ACHN (cell line): Measurements from ENCODE around the gene STARD13.
A peak's percentile ranks its signal among the peaks of the same experiment; 100 is the strongest.

Source experiments
- DNase-seq: peaks from one replicate; pipeline ENCODE4 v3.0.0-alpha.2; 2015
- in situ Hi-C: cut with HindIII; loops from 2 replicates; pipeline ENCODE4 v1.10.0; 2017; ENCODE audit warnings: low sequenced_read_pairs, low pct_ligation_motif_present, low pct_unique_long_range_greater_than_20kb

The STARD13 gene

GRCh38 chr13:33139780-33140535 is 145.6 kb downstream of the STARD13 start:
- in situ Hi-C loops: no loop called here
- DNase-seq: no peak

- no peak for DNase-seq
- in situ Hi-C loops: no loop called here
These were observed 146.4 kb downstream of the STARD13 start for GRCh38 chr13:33139184-33139583.

DNA sequence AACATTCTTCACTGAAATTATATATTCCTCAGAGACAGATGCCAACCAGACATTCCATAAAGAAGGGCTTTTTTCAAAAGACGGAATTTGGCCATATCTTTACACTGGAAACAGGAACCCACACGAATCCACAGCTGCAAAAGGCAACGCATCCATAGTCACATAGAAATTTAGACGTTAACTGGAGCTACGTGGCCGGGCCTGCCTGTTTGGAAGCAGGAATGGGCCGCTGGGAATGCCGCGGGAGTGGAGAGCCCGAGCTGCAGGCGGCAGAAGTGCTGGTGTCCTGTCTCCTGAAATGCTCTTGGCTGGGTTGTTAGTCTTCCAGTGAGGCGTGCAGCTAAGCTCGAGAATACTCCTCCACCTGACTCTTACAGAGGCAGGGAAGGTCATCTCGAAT is 147.1 kb downstream of the STARD13 start:
- in situ Hi-C loops: no loop called here
- DNase-seq: no peak

DNA sequence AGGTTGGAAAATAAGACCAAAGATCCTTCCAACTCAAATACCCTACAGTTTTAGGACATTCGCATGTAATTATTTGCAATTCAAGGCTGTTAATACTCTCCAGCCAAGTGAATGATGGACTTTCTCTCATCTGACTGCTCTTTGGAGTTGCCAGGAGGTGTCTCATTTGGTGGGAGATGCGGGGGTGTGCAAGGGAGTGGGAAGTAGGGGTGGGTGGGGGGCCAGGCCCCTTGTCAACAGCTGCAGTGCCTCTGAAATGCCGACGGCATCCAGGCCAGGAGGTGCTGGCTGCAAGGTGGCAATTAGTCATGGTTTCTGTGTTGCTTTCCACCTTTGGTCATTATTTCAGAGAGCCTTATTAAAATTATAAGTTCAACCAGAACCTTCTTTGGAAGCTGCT is 147.8 kb downstream of the STARD13 start:
- in situ Hi-C loops: no loop called here
- DNase-seq: no peak

DNA sequence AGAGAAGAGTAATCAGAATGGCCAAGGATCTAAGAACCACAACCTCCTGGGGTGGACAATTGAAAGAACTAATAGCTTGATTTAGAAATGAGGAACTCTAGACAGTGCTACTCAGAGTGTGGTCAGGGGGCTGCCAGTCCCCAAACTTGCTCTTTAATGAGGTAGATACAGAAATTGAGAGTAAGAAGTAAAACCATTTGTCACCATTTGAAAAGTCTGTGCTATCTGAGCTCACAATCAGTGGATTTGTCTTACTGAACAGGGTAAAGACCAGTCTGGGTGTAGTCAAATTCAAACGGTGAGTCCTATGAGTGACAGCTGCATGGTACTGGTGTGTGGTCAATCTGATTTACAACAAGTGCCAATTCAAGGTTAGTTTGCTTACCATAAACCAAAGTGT is 150.5 kb downstream of the STARD13 start:
- in situ Hi-C loops: no loop called here
- no peak for DNase-seq

DNA sequence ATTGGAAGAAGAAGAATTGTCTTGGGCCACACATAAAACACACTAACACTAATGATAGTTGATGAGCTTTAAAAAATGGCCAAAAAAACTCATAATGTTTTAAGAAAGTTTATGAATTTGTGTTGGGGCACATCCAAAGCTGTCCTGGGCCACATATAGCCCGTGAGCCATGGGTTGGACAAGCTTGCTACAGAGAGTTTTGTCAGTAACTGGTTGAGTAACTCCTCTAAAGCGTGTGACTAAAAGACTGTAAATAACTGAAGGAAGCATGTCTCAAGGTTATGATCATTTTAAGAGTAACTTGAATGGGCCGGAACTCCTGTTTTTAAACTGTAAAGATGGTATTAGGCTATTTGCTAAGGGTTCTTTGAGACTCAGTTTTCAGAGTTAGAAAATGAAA is 151.3 kb downstream of the STARD13 start:
- in situ Hi-C loops: no loop called here
- DNase-seq: no peak

- no peak for DNase-seq
- in situ Hi-C loops: no loop called here
These were observed 152.7 kb downstream of the STARD13 start for GRCh38 chr13:33132644-33133440.

GRCh38 chr13:33129886-33130285 is 155.7 kb downstream of the STARD13 start:
- no peak for DNase-seq
- in situ Hi-C loops: no loop called here

DNA sequence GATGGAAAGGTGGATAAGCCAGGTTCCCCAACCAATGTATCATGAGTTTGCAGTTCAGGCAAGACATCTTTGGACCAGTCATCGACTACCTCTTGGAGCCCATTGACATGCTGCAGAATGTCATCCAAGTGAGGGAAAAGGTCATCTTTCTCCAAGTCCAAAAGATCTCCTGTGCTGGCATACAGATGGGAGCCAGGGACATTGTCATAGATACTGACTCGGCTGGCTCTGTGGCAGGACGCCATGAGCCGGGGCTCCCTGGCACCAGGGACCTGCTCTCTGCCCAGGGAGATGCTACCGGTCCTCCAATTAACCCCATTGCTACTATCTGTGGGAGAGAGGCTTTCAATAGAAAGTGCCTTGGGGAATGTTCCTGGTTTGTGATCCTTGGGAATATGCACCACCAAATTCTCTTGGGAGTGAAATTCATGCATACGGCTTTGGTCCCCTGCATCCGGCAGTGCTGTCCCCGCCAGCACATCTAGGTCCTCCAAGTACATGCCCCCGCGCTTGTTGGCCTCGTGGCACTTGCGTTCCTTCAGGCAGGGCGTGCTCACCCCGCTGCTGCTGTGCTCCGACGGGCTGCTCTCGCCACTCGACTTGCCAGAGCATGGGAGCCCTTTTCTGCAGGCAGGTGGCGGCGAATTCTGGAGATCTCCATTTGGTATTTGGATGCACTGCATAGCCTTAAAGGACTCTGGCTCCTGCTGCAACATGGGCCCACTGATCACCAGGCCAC is 156.3 kb downstream of the STARD13 start:
- DNase-seq: no peak
- in situ Hi-C loops: no loop called here

- in situ Hi-C loops: no loop called here
- DNase-seq: no peak
These were observed 157.4 kb downstream of the STARD13 start for GRCh38 chr13:33128134-33128533.

- in situ Hi-C loops: no loop called here
- DNase-seq: no peak
These were observed 158.5 kb downstream of the STARD13 start for GRCh38 chr13:33127009-33127551.

DNA sequence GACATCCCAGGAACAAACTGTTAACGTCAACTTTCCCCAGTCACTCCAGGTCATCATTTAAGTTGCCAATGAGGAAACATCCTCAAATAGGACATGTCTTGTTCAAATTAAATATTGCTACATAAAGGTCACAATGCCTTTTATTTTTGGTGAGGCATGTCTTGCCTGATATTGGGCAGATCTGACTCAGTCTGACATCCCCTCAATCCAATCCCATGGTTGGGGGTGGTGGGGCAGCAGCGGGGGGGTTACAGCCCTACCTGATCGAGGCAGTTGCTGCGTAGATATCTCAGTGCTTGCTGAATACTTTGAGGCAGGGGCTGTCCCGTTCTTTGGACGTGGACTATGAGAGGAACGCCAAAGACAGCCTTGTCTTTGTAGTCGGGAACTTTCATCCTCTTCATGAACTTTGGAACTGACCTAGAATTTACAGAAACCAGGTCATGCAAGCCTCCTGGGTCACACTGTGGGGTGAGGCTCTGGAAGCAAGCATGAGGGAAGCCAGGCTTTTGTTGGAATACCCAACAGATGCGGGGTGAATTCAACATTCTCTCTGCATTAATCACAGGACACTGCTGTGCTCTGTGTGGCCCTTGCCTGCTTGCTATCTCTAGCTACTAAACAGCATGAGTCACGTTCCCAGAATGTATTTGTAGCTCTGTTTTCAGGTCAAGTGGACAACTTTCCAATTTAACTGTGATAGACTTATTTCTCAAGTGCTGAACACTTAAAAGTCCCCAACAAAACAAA is 159.6 kb downstream of the STARD13 start:
- in situ Hi-C loops: no loop called here
- DNase-seq: peak; percentile 90

DNA sequence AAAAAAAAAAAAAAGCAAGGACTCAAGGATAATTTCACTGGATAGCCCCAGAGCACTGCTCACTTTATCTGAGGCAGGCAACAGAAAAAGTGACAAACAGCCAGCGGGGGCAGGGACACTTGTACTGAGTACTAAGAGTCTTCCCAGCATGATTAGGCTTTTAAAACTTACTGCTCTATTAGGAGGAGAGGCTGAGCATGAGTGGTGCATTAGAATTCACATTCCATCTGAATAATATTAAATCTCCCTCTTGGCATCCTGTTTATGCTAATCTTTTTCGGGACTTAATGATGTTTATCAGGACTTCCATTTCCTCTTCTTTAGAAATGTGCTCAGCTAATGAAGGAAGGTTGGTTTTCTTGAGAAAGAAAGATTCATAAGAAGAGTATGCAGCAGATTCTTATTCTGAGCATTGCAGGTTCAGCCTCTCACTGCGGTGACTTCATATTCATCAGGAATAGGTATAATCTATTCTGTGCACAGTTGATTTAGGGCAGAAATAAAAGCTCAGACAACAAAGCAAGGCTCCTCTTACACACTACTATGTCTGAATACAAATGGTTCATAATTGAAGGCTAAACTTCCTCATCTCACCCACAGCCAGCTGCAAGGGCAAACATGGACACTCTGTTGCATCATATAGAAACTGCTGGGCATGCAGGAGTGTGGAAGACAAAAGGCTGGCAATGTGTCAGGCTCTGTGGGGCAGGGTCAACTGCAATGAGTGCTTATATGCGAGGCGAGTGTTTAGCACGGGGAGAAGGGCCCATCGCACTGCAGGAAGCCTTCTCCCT is 162.3 kb downstream of the STARD13 start:
- in situ Hi-C loops: no loop called here
- no peak for DNase-seq

DNA sequence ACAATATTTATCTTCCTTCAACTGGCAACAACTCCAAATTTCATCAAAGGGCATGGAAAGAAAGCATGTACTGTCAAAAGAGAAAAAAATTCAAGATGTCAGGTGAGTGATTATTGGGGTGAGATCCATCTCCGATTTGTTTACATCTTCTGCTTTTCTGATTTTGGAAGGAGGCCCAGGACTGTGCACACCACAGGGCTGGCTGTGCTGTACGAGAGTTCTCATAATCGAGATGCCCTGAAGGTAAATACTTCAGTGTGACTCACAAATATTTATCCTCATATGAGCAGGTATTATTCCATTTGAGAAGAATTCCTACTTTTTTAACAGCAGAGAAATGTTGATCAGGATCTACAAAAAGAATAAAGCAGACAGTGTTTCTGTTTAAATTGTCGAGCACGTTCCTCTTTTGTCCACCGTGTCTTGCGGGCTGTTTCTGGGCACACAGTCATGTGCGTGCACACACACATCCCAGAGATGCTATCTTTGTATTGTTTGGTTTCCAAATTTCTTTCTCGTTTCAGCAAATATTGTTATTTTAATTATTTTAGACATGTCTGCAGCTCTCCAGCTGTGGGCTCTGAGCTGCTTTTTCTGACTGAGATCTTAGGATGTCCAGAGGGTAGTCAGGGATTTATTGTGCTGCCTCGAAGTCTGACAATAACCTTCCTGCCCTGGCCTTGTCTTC is 165.6 kb downstream of the STARD13 start:
- DNase-seq: no peak
- in situ Hi-C loops: no loop called here

- in situ Hi-C loops: no loop called here
- DNase-seq: no peak
These were observed 166.4 kb downstream of the STARD13 start for GRCh38 chr13:33119022-33119781.

DNA sequence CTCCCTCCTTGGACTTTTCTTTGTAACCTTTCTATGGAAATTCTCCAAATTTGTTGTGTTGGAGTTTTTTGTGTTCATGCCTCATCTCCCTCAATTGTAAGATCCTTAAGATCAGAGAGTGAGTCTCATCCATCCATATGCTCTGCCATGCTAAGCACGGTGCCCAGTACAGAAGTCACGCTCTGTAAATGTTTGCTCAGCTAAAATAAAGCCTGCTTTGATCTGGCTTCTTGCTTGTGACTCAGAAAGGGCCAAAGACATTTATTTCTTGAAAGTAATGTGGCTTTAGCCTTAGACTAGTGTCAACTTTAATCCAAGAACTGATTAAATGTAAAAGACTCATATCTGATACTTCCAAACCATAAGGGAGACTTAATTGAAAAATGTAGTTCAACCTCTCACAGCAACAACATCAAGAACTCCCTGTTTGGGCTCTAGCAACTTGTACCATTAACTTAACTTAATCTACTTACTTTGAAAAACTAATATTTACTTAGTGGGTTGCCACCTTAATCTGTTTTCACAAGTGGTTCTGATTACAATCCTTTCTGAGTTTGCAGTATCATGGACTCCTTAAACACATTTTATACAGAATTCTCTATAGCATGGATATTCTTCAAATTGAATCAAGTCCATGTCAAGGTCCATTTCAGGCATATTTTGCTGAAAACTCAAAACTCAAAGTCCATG is 169.1 kb downstream of the STARD13 start:
- DNase-seq: no peak
- in situ Hi-C loops: no loop called here
